ENCODE data around the gene BPIFB6.

Gene BPIFB6

DNA sequence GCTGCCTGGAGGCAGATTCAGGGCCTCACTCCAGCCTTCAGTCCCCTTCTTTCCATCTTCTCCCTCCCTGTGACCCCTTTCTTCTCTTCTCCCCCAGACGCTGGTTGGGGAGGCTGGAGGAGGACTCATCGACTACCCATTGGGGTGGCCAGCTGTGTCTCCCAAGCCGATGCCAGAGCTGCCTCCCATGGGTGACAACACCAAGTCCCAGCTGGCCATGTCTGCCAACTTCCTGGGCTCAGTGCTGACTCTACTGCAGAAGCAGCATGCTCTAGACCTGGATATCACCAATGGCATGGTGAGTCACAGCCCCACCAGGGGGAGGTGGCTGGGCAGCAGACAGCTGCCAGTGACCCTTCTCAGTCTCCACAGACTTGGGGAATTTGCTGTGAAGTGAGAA is 60.9 kb downstream of the BPIFB6 start:
- DNase-seq (ENCODE audit: low read depth): no peak

DNA sequence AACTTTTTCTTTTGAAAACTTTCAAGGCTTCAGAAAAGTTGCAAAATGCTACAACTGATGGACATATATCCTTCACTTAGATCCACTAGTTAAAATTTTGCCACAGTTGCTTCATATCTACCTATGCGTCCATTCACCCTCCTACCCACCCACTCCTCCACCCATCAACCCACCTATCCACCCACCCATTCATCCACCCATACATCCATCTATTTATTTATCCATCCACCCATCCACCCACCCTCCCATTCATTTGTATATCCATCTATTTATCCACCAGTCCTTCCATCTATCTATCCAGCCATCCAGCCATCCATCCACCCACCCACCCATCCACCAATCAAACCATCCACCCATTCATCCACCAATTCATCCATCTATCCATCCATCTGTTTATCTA is 61.6 kb downstream of the BPIFB6 start:
- DNase-seq (ENCODE audit: low read depth): no peak

DNA sequence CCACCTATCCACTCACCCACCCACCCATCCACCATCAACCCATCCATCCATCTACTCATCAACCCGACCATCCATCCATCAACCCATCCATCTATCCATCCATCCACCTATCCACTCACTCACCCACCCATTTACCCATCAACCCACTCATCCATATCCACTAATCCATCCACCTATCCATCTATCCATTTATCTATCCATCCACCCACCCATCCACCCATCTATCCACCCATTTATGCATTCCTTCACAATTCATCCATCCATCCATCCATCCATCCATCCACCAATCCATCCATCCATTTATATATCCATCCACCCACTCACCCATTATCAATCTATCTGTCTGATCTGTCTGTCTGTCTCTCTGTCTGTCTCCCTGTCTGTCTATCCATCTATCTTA is 62.1 kb downstream of the BPIFB6 start:
- no peak for DNase-seq (ENCODE audit: low read depth)
